Sciatic nerve (tissue), 2 donors: ENCODE results near the gene CSNK1G2. TPM values are rescaled to one million over a fixed set of nuclear protein-coding genes. Genes with fewer than 3 reads are reported as not detected.
A peak's percentile ranks its signal among the peaks of the same experiment; 100 is the strongest.

Source experiments
- ATAC-seq: fragments of 200-7000 bp; cut with Tn5 transposase; one replicate; pipeline ENCODE4 v1.9.1; 2020; ENCODE audit warnings: mild to moderate bottlenecking, moderate library complexity
- DNase-seq: peaks from one replicate; pipeline ENCODE4 v3.0.0-alpha.2; 2020; ENCODE audit warnings: low spot score
- intact Hi-C: fragments of 100-400 bp; cut with DNase I; formaldehyde crosslinking; loops from one replicate; pipeline ENCODE4 v1.14.2; 2022
- total RNA-seq: library from RNA; stranded (reverse); fragmentation: NEBNext Ultra II Directional; extraction: Animal tissue kit (Norgen Biotek cat#: 25700); gene quantifications from one replicate; pipeline ENCODE4 v1.2.1, GENCODE V29; 2021
- donor health status: DM: no; HTN: no; CAD: no.
- donor health status: DM: no; HTN: no; CAD: no.

The CSNK1G2 gene
- total RNA-seq, 1 donor from 2014 or later: 51.6 TPM

DNA sequence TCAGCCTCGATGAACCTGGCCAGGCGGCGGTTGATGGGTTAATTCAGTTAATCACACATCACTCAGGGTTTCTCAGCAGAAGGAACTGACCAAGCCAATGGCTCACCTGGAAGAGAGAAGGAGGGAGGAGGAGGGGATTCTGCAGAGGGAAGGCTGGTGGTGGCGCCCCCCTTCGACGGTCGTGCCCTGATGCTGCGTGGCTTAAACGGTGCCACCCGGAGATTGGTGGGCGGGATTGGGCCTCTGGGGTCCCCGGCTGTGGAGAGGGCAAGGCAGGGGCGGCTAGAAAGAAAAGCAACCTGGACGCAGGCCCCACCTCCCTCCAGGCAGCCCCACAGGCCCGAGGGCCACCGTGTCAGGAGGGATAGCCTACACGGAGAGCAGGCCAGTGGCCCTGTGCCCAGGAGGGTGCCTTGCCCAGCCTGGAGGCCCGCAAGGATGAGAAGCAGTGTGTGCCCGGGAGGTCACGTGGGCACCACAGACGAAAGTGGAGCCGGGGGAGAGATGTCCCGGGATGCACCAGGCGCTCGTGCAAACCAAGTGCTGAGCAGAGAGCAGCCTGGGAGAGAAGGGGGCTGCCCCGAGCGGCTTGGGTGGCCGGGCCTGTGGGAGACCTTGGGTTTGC is 16.0 kb downstream of the CSNK1G2 start:
- DNase-seq: no peak
- intact Hi-C loops: no loop called here
- peak; percentile 50 for ATAC-seq

DNA sequence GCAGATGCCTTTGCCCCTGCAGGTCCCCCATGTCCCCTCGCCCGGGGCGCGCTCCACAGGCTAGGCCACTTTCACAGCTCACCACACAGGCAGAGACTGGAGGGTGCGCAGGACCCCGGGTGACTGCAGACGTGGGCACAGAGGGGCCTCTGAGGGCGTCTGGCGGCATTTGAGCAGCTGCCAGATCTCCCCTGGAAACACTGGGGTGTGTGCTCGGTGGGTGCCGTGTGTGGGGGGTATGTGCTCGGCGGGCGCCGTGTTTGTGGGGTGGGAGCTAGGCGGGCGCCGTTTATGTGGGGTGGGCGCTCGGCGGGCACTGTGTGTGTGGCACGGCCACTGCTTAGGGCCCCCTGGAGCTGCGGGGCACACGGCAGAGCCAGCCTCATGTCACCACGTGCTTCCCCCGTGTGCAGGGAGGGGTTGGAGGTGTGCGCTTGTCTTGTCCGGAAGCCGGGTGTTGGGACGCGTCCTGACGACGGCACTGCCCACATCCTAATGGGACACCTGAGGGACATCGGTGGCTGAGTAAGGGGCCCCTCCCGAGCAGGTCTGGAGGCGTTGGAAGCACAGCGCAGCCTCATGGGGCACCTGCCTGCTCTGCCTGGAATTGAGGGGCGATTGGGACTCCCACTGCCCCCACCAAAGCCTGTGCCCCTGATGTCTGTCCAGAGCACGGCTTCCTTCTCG is 16.7 kb downstream of the CSNK1G2 start:
- ATAC-seq (no peak), DNase-seq (no peak)
- intact Hi-C loops: no loop called here

DNA sequence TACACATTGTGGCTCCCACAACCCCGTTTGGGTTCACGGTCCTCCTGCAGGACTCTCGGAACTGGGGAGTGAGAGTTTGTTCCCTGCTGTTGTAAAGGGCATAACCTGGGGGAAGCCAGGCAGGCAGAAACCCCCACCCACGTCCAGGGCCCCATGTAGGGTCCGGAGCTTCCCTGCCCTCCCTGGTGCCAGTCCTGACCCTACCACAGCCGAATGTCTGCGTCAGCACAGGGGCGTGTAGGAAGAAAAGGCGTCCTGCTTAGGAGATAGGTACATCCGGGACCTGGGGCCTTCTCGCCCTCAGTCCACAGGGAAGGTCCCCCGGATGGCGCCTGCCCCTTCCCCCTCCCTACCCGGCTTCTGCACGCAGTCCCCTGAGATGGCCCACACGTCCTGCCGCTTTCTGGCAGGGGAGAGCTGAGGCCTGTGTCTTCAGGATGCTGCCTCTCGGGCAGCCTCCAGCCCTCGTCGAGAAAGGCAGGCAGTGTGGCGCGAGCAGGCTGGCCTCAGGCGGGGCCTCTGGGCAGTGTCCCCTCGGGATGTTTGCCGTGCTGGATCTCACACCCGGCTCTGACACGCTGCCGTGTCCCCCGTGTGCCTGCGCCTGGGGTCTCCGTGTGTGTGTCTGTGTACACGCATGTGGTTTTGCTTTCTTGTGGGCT is 19.1 kb downstream of the CSNK1G2 start:
- ATAC-seq: no peak
- DNase-seq: no peak
- intact Hi-C loops: no loop called here

- no peak for DNase-seq
- ATAC-seq: no peak
- intact Hi-C loops: no loop called here
Measured at GRCh38 chr19:1961000-1961883, 20.3 kb downstream of the CSNK1G2 start.

DNA sequence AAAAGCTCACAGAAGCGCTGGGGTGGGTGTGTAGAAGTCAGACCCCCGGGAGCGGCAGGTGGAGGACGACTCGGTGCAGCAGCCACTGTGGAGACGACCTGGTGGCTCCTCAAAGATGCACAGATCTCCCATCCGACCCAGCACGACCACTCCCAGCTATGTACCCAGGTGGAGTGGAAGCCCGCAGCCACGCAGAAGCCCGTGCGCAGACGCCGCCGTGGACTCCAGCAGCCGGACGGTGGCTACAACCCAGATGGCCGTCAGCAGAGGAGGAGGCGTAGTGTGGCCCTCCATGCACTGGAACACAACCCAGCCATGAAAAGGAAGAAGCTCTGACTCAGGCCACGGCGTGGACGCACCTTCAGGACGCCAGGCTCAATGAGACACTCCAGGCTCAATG is 21.7 kb downstream of the CSNK1G2 start:
- intact Hi-C loops: no loop called here
- DNase-seq (no peak), ATAC-seq (no peak)

- ATAC-seq (no peak), DNase-seq (no peak)
- intact Hi-C loops: no loop called here
Measured at GRCh38 chr19:1967087-1967608, 26.2 kb downstream of the CSNK1G2 start.

GRCh38 chr19:1968279-1969175 is 27.6 kb downstream of the CSNK1G2 start:
- ATAC-seq (peak; percentile 15), DNase-seq (no peak)
- intact Hi-C loops: no loop called here

GRCh38 chr19:1969176-1970002 is 28.4 kb downstream of the CSNK1G2 start:
- no peak for ATAC-seq
- no peak for DNase-seq
- intact Hi-C loops: no loop called here

DNA sequence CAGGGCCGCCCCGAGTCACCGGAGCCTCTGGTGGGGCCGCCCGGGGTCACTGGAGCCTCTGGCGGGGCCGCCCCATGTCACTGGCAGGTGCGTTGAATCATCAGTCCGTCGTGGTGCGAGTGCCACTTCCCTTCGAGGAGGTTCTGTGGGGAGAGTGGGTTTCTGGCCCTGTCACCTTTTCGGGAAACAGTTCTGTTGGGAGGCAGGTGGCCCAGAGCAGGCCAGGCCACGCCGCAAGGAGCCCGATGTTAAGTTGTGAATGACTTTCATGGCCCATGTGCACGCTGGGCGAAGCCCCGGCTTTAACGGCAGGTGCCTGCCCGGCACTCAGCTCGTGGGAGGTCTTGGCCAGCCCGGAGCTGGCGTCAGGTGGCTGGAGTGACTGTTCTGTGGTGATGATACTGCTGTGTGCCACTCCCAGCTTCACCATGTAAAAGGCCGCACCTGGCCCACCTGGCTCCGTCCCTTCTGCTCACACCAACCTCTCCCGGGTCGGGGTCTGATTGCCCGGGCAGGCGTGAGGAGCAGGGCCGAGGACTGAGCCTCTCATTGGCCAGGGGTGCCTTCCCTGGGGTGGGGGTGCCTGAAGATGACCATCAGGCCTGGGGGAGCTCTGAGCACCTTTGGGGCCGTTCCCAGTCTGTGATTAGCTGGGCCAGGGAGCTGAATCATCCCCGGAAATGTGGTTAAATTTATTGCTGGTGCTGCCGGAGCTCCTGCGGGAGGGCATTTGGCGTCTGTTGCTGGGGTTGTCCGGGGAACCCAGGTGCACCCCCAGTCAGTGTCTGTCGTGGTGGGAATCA is 29.2 kb downstream of the CSNK1G2 start:
- intact Hi-C loops: no loop called here
- no peak for DNase-seq
- no peak for ATAC-seq

GRCh38 chr19:1970806-1971502 is 30.0 kb downstream of the CSNK1G2 start:
- intact Hi-C loops: no loop called here
- DNase-seq: no peak
- ATAC-seq: no peak

GRCh38 chr19:1974381-1975161 is 33.6 kb downstream of the CSNK1G2 start:
- DNase-seq: no peak
- intact Hi-C loops: no loop called here
- peak; percentile 23 for ATAC-seq

GRCh38 chr19:1975162-1975480 is 34.1 kb downstream of the CSNK1G2 start:
- ATAC-seq (no peak), DNase-seq (no peak)
- intact Hi-C loops: no loop called here

DNA sequence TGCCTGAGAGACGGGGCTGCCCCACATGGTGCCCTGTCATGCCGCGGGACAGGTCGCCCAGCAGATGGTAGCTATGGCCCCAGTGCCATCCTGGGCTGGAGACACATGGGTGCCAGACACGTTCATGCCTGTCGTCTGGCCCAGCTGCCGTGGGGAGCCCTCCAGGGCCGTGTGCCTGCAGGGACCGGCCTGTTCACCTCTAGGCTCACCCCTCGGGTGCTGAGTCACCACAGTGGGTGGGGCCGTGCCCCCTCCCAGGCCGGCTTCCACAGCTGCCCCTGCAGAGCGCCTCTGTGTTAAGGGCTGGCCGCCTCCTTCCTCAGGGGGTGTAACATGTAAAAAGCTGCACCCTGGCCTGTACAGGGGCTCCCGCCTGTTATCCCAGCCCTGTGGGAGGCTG is 36.1 kb downstream of the CSNK1G2 start:
- ATAC-seq (no peak), DNase-seq (no peak)
- intact Hi-C loops: no loop called here

DNA sequence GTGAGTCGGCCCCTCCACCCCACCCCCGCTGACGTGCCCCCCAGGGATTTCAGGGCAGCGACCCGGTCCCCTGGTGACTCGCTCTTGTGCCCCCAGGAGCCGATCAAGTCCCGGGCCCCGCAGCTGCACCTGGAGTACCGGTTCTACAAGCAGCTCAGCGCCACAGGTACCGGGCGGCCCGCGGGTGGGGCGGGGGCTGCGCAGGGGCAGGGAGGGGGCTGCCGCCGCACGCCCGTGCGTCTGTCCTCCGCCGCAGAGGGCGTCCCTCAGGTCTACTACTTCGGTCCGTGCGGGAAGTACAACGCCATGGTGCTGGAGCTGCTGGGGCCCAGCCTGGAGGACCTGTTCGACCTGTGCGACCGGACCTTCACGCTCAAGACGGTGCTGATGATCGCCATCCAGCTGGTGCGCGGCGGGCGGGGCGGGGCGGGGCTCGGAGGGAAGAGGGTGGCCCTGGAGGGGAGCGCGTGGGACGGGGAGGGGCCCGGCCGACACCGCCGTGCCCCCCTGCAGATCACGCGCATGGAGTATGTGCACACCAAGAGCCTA is 37.4 kb downstream of the CSNK1G2 start:
- no peak for ATAC-seq
- intact Hi-C loops: no loop called here

GRCh38 chr19:1979017-1979416 is 38.0 kb downstream of the CSNK1G2 start:
- ATAC-seq: no peak
- DNase-seq: no peak
- intact Hi-C loops: no loop called here

More for the DNA sequence above, 37.4 kb downstream of the CSNK1G2 start:
- no peak for DNase-seq
